22Rv1 (cell line): ENCODE results near the gene ACOT11.
A peak's percentile ranks its signal among the peaks of the same experiment; 100 is the strongest.

Experiments
- H3K27ac ChIP-seq: fragments of 450-650 bp; 2 replicates; pipeline ENCODE4 v1.5.1; 2017
- CTCF ChIP-seq: fragments of 450-650 bp; IDR thresholded peaks from 2 replicates; pipeline ENCODE4 v1.5.1; 2017; ENCODE audit warnings: mild to moderate bottlenecking
- ZFX ChIP-seq: fragments of 450-650 bp; IDR thresholded peaks from 2 replicates; pipeline ENCODE4 v1.6.1; 2017; ENCODE audit warnings: antibody characterized with exemption, borderline replicate concordance

The ACOT11 gene

GRCh38 chr1:54538538-54538937 is 9.5 kb upstream of the ACOT11 start:
- TF ChIP-seq CTCF = no peak
- H3K27ac ChIP-seq = no peak overlapping the region

- no peak overlapping the region for H3K27ac ChIP-seq
- TF ChIP-seq ZFX (no peak), CTCF (no peak)
Observed at GRCh38 chr1:54540582-54541295, 7.3 kb upstream of the ACOT11 start.

GRCh38 chr1:54542120-54542961 is 5.7 kb upstream of the ACOT11 start:
- H3K27ac ChIP-seq = no peak overlapping the region
- TF ChIP-seq ZFX = no peak
- peak; percentile 59 for TF ChIP-seq CTCF

- no peak overlapping the region for H3K27ac ChIP-seq
- no peak for TF ChIP-seq ZFX
- TF ChIP-seq CTCF = no peak
Observed at GRCh38 chr1:54542962-54543539, 5.0 kb upstream of the ACOT11 start.

GRCh38 chr1:54543729-54544496 is 4.1 kb upstream of the ACOT11 start:
- H3K27ac ChIP-seq = no peak overlapping the region
- TF ChIP-seq ZFX (no peak), CTCF (no peak)

- no peak overlapping the region for H3K27ac ChIP-seq
- TF ChIP-seq CTCF (no peak), ZFX (no peak)
Observed at GRCh38 chr1:54545916-54546635, 2.0 kb upstream of the ACOT11 start.
